Muscle of back (tissue), 11 donors: ENCODE results near the gene RAB5B. TPM values are rescaled to one million over a fixed set of nuclear protein-coding genes. Genes with fewer than 3 reads are reported as not detected.
A peak's percentile ranks its signal among the peaks of the same experiment; 100 is the strongest.
"Not testable (repeated sequence)": the region's sequence is repeated elsewhere in the genome, so short reads cannot be mapped to it uniquely, and the experiment has no call there.

ENCODE experiments used
- DNase-seq, 3 donors: peaks; one replicate each; pipeline versions ENCODE4 v3.0.0 to v3.0.0-alpha.2; 2013
- polyA plus RNA-seq, 10 donors: library from polyadenylated mRNA; unstranded; fragments of 120-200 nt; gene quantifications; one replicate each; pipeline ENCODE4 v1.2.1, GENCODE V29; 2013; ENCODE audit not compliant: insufficient read length in 10 of 10

The RAB5B gene
- polyA plus RNA-seq, 10 donors, result 99.4 to 141 (median 121) TPM

GRCh38 chr12:55981882-55982281 is 8.0 kb downstream of the RAB5B start:
- not testable (repeated sequence) for DNase-seq

DNA sequence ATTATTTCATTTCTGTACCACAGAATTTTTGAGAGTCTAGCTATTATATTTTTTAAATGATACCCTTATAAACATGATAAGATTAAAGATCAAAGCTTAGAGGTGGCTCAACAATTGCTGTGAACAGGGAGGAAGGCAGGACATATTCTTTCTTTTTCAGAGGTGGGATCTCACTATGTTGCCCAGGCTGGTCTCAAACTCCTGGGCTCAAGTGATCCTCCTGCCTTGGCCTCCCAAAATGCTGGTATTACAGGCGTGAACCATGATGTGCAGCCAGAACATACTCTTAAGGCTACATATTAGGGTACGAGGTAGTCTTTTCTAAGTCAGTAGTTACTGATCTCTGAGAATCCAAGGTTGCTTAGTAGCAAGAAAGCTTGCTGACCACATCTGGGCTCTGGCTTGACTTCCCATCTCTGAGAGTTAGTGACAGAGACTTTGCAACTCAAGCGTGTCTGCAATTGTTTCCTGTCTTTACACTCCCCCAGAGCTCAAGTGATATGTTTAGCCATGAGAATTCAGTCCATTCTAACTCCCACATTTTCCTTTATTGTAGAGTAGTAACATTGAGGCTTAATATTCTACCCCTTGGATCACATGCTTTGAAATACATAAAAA is 8.6 kb downstream of the RAB5B start:
- no peak for DNase-seq

DNA sequence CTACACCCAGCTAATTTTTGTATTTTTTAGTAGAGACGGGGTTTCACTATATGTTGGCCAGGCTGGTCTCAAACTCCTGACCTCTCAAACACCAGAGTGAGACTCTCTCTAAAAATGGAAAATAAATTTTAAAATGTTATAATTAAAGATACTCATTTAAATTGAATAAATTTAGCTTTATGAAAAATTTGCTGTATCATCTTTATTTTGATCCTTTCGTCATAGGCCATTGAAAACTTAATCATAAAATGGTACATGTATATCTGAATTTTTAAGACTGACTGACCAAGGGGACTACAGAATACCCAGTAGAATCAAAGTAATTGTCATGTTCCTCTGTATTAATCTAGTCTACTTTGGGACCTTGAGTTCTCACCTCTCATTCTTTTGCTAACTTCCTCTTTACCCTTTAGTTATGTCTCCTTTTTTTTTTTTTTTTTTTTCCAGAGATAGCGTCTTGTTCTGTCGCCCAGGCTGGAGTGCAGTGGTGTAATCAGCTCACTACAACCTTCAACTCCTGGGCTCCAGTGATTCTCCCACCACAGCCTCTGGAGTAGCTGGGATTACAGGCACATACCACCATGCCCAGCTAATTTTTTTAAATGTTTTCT is 9.5 kb downstream of the RAB5B start:
- no peak for DNase-seq

DNA sequence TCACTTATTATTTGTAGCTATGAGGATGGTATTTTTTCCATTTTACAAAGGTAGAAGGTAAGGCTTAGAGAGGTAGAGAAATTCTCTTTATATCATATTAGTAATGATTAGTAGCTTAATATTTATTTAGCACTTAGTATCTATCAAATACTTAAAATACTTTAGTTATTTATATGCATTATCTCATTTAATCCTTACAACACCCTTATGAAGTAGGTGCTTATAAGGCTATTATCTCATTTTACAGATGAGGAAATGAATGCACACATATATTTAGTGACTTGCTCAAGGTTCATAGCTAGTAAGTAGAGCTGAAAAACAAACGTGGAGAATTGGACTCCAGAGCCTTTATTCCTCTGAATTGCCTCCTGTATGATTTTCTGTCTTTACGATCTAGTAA is 11.0 kb downstream of the RAB5B start:
- no peak for DNase-seq

DNA sequence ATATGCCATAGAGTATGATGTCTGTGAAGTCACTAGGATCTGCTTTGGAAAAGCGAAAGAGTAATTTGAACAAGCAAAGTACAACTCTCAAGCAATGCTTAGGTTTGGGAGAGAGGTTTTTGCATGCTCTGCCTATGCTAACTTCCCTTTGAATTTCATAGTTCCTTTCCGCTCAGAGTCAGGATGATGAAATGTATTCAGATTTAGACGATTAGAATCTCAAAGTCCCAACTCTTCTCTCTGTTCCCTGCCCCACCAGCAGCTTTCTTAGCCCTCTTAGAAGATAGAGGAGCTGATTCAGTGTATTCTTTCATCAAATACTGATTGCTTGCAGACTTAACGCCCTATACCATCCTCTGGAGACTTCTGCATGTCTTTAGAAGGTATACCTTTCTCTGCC is 11.5 kb downstream of the RAB5B start:
- no peak for DNase-seq

DNA sequence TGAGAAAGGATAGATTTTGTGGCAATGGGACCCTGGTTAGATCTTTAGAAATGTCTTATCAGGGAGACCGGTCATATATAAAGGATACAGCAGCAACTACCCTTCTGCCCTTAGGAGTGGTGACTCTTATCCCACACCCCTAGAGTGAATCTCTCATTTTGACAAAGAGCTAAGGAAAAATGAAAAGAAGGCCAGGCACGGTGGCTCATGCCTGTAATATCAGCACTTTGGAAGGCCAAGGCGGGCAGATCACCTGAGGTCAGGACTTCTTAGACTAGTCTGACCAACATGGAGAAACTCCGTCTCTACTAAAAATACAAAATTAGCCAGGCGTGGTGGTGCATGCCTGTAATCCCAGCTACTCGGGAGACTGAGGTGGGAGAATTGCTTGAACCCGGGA is 12.1 kb downstream of the RAB5B start:
- DNase-seq, result not testable (repeated sequence)

DNA sequence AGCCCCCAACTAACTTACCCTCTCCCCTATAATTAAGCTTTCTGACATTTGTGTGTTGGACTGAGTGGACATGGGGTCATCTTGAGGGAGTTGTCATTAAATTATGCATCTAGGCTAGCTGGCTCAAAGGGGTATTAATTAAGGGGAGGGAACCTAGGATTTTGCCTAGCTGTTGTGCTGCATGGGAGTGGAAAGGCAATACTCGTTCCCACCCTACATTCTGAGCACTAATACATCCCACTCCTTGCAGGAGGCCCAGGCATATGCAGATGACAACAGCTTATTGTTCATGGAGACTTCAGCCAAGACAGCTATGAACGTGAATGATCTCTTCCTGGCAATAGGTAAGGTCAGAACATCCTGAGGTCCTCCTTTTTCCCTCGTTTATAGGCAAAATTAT is 17.2 kb downstream of the RAB5B start:
- no peak for DNase-seq

GRCh38 chr12:55993230-55993853 is 19.5 kb downstream of the RAB5B start:
- no peak for DNase-seq

- DNase-seq, result no peak
Observed at GRCh38 chr12:55995366-55995765, 21.5 kb downstream of the RAB5B start.

DNA sequence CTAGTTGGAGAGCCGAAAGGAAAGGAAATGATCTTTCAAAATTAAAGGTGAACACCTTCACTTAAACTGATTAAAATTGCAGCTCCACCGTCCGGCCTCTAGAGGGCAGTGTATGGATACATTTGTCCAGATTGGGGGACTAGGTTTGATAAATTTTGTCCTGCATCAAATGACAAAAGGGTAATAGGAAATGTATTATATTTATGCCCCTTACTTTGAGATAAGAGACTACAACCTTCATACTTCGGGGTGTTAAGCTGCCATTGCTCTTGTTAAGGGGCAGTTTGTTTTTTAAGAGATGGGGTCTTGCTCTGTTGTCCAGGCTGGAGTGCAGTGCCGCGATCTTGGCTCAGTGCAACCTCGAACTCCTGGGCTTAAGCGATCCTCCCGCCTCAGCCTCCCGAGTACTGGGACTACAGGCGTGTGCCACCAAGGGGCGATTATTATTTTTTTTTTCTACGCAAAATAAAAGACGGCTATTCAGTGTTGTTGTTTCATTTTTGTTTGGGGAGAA is 22.4 kb downstream of the RAB5B start:
- peak; percentile 68 to 85 (median 76) for DNase-seq

DNA sequence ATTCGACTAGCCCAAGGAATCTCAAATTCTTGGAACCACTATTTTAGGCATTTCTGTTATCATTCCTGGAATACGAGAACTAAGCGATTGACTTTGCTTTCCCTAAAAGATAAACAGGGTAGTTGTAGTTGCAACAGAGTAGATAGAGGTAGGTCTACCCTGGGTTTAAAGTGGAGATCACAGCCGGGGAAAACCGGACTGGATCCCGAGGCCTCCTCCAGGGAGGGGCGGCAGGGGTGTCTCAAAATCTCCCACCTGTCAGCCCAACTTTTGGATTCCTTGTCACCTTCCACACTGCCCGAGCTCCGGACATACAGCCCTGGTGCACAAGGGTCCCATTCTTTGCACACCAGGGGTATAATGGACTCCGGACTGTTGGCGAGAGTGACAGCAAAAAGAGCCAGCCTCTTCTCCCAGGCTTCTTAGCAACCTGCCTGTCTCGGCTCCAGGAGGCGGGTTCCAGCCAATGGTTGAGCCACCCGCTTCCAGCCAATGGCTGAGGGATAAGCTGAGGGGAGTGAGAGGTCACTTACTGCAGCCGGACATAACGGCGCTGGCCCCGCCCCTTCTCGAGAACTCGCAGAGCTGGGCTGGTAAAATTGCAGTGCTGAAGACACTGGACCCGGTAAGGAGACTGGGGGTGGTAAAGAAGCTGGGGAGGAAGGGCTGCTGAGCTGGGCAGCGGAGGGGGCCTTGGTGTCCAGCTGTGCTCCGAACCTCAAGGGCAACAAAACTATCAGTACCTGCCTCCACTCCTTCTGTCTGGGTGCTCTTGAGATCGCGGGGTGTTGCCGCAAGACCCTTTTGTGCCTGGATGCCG is 23.0 kb downstream of the RAB5B start, which contains the start of gene SUOX:
TSS of gene SUOX (plus strand) at position 562 of the 820 bp plus-strand sequence. CDS start 4,946 bp downstream, outside the sequence.
- peak; percentile 95 to 98 (median 96) for DNase-seq

GRCh38 chr12:55997535-55997859 is 23.6 kb downstream of the RAB5B start:
- no peak for DNase-seq

DNA sequence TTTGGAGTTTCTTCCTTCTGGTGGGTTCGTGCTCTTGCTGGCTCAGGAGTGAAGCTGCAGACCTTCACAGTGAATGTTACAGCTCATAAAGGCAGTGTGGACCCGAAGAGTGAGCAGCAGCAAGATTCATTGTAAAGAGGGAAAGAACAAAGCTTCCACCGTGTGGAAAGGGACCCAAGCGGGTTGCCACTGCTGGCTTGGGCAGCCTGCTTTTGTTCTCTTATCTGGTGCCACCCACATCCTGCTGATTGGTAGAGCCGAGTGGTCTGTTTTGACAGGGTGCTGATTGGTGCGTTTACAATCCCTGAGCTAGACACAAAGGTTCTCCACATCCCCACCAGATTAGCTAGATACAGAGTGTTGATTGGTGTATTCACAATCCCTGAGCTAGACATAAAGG is 25.6 kb downstream of the RAB5B start:
- DNase-seq, result not testable (repeated sequence)

DNA sequence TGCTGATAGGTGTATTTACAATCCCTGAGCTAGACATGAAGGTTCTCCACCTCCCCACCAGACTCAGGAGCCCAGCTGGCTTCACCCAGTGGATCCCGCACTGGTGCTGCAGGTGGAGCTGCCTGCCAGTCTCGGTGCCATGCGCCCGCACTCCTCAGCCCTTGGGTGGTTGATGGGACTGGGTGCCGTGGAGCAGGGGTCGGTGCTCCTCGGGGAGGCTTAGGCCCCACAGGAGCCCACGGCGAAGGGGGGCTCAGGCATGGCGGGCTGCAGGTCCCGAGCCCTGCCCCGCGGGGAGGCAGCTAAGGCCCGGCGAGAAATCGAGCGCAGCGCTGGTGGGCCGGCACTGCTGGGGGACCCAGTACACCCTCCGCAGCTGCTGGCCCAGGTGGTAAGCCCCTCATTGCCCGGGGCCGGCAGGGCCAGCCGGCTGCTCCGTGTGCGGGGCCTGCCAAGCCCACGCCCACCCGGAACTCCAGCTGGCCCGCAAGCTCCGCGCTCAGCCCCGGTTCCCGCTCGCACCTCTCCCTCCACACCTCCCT is 26.2 kb downstream of the RAB5B start:
- DNase-seq, result not testable (repeated sequence)

- no peak for DNase-seq
Observed at GRCh38 chr12:56001487-56002100, 27.7 kb downstream of the RAB5B start.

GRCh38 chr12:56003376-56003775 is 29.5 kb downstream of the RAB5B start:
- DNase-seq, result not testable (repeated sequence)

DNA sequence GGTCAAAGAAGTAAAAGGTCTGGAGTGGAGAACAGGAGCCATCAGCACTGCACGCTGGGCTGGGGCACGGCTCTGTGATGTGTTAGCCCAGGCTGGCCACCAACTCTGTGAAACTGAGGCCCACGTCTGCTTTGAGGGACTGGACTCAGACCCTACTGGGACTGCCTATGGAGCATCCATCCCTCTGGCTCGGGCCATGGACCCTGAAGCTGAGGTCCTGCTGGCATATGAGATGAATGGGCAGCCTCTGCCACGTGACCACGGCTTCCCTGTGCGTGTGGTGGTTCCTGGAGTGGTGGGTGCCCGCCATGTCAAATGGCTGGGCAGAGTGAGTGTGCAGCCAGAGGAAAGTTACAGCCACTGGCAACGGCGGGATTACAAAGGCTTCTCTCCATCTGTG is 30.3 kb downstream of the RAB5B start:
- no peak for DNase-seq

DNA sequence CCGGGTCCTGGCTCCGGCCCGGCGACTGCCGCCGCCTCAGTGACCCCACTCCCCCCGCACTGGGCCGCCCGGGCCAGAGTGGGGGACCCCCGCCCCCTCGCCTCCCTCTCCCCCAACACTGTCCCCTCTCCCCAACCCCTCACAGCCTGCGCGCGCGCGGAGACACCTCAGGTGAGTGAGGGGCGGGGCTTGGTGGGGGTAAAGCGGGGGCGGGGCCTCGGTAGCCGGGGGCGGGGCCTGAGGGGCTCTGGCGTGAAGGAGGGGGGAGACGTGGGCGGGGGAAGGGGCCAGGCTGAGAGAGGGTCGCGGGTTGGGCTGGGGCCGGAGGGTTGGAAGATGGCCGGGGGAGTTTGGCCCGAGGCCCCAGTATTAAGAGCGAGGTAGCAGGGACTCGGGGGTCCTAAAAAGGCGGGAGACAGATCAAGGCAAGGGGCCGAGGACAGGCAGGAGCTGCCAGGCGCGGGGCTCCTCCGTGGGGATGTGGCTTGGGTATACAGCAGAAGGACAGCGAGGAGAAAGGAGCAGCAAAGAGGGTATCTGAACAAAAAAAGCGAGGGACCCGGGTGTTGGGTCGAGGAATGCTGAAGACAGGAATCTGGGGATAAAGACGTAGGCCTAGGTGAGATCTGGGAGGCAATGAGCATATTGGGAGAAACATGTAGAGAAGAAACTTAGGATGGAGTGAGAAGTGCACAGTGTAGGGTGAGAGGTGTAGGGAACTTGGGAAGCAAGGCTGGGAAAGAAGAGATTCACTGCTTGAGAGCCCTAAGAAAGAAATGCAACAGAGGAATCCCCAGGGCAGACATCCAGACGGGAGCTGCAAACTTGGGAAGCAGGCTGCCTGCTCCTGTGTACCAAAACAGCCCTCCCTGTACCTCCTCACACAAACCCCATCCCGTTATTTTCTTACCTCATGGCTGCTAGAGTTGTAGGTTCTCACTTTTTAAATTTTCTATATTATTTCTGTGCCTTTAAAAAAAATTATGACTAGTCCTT is 34.0 kb downstream of the RAB5B start:
- DNase-seq, result peak; percentile 13 to 75 (median 40)

- no peak for DNase-seq
Observed at GRCh38 chr12:56010111-56010570, 36.3 kb downstream of the RAB5B start.

DNA sequence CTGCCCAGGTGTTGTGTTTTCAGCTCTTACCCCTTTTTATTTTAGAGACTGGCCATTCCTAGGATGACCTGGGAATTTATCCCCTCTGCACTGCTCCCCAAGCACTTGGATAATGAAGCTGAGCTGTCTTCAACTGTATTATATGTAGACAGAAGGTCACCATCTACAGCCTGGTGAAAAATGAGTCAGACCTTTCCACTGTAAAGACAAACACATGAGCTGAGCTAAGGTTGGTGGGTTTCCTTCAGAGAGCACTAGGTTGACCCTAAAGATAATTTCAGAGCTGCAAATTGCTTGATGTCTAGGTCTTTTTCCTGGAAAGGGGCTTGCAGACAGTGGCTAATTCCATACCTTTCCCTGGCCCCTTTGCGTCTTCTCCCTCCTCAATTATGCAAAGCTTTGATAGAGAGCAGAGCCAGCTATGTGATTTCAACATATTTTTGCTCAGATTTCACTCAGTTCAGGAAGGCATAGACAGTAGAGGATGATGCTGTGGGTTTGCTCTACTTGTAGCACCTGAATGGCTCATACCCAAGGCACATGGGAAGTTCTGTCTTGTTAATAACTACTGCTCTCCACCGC is 37.7 kb downstream of the RAB5B start:
- DNase-seq, result no peak
